ENCODE data around the gene MAPT.

- no peak for TF ChIP-seq CTCF (IDR thresholded peaks at IDR 0.05)
- TF ChIP-seq EZH2 (IDR thresholded peaks at IDR 0.05): no peak
- no peak for TF ChIP-seq EZH2phosphoT487 (IDR thresholded peaks at IDR 0.05)
These were observed 114.2 kb downstream of the MAPT start for GRCh38 chr17:46008591-46008990.
